ENCODE results near the gene SASH1. TPM values are rescaled to one million over a fixed set of nuclear protein-coding genes. Genes with fewer than 3 reads are reported as not detected.
A peak's percentile ranks its signal among the peaks of the same experiment; 100 is the strongest.

Gene SASH1
- total and polyA plus RNA-seq, 2 of the 8 experiments (the other 6 are each of a cell fraction or from before 2014, with no cell fraction given) = 6.0 to 20.2 TPM

GRCh38 chr6:148293181-148293995, 49.2 kb upstream of the SASH1 start:
- WGBS, 2 experiments (ENCODE audit: extremely low coverage in 1 of 2, insufficient coverage in 1 of 2, insufficient read length in 1 of 2, insufficient replicate concordance in 2 of 2, low coverage in 1 of 2, low lambda C conversion rate in 2 of 2, missing lambda C conversion rate in 1 of 2) = 88% methylated on average over 9 of the region's 9 CpGs; no CpG with 5 or more reads in 1 of the 2 experiments
- no peak overlapping the region for H3K4ac ChIP-seq (replicated peaks; ENCODE audit: insufficient read length, low read depth, low read length)
- H2AK5ac ChIP-seq (ENCODE audit: low read depth, low read length) = no peak overlapping the region
- FAIRE-seq (no peak), DNase-seq (ENCODE audit: low read depth in 1 of 2, low spot score in 2 of 2) (no peak)
- no peaks in the 10 kb centered on the region for H3K36me3 ChIP-seq (ENCODE audit: control insufficient read depth in 2 of 4, insufficient read depth in 4 of 4, low read length in 3 of 4)
- no peaks in the 10 kb centered on the region for H3K9me3 ChIP-seq (ENCODE audit: insufficient read depth in 2 of 2, low read depth in 1 of 2, low read length in 1 of 2)
- no peak overlapping the region; the same call in 1 of the 2 replicates for H4K8ac ChIP-seq (ENCODE audit: extremely low read depth, insufficient read depth, low read length)
- no peak overlapping the region for H3K4me3 ChIP-seq (ENCODE audit: extremely low read depth in 1 of 4, insufficient read depth in 2 of 4, low read depth in 3 of 4, low read length in 4 of 4)
- H4K91ac ChIP-seq (replicated peaks; ENCODE audit: insufficient read length, low read length) = no peak overlapping the region
- no peak overlapping the region for H3K9ac ChIP-seq (replicated peaks in 1 of 4; ENCODE audit: extremely low read depth in 1 of 4, low read depth in 3 of 4, low read length in 3 of 4)
- no peaks in the 10 kb centered on the region for H3K79me1 ChIP-seq (ENCODE audit: low read depth, low read length)
- no peaks in the 10 kb centered on the region for H4K20me1 ChIP-seq (replicated peaks in 1 of 2; ENCODE audit: control insufficient read depth in 1 of 2, insufficient read depth in 2 of 2, low read length in 2 of 2)
- no peak overlapping the region for H4K5ac ChIP-seq (ENCODE audit: insufficient read length, low read depth, low read length)
- H2BK5ac ChIP-seq (ENCODE audit: low read depth, low read length) = no peak overlapping the region
- no peak overlapping the region for H3K56ac ChIP-seq (replicated peaks; ENCODE audit: insufficient read length, low read depth, low read length)
- H2BK12ac ChIP-seq (ENCODE audit: low read depth, low read length) = no peak overlapping the region
- H3K4me2 ChIP-seq (ENCODE audit: insufficient read depth in 1 of 2, low read depth in 2 of 2, low read length in 2 of 2) = no peak overlapping the region
- H2BK15ac ChIP-seq (ENCODE audit: low read length) = 0 out of 2 replicates have a peak overlapping the region, but pooled peaks have one; percentile 40
- H2AFZ ChIP-seq (ENCODE audit: low read length) = no peak overlapping the region
- H3K27ac ChIP-seq (ENCODE audit: low read depth, low read length) = no peak overlapping the region
- POLR2A ChIA-PET (ENCODE audit: partially characterized antibody) = no interaction called here
- H3K27me3 ChIP-seq (replicated peaks in 1 of 4; ENCODE audit: control insufficient read depth in 3 of 4, extremely low read depth in 1 of 4, insufficient read depth in 3 of 4, low read length in 3 of 4) = no peaks in the 10 kb centered on the region
- no peak overlapping the region for H3K18ac ChIP-seq (ENCODE audit: extremely low read depth, low read length)
- H2BK120ac ChIP-seq (replicated peaks; ENCODE audit: low read depth, low read length) = no peak overlapping the region
- CTCF ChIA-PET (ENCODE audit: partially characterized antibody) = interaction anchor here (0.7 to 1.1 kb wide), 2 partner anchors 114 to 126 kb away, joined by 3 to 4 read pairs; no protein-coding TSS in a partner anchor
- no peak overlapping the region for H2BK20ac ChIP-seq (ENCODE audit: low read length)
- TF ChIP-seq PHF8 (conservative IDR thresholded peaks at IDR 0.05; ENCODE audit: low read depth, low read length) = no peak
- TF ChIP-seq TBP (IDR thresholded peaks at IDR 0.05; ENCODE audit: low read depth, low read length) = no peak
- H3K14ac ChIP-seq (ENCODE audit: insufficient read length) = no peak overlapping the region
- H3K79me2 ChIP-seq (ENCODE audit: control insufficient read depth in 1 of 2, insufficient read depth in 2 of 2, low read length in 2 of 2) = no peaks in the 10 kb centered on the region
- H3K4me1 ChIP-seq (replicated peaks in 1 of 4; ENCODE audit: control insufficient read depth in 3 of 4, insufficient read depth in 4 of 4, low read length in 3 of 4) = no peaks in the 10 kb centered on the region; a peak in 1 of 7 replicates
- H3K23ac ChIP-seq (ENCODE audit: insufficient read length) = no peak overlapping the region
- H3K23me2 ChIP-seq (ENCODE audit: low read depth, low read length) = no peaks in the 10 kb centered on the region

Data from H1 (cell line).